ENCODE data around the gene RILPL2. TPM values are rescaled to one million over a fixed set of nuclear protein-coding genes. Genes with fewer than 3 reads are reported as not detected.

The RILPL2 gene
- total and polyA plus RNA-seq, 2 experiments from 2014 or later, result 1.4 to 2.0 TPM

- Histone ChIP-seq H3K36me3 (ENCODE audit: insufficient read depth) (peaks cover 15% of the 10 kb centered on the region), H3K4me1 (ENCODE audit: insufficient read depth) (peaks cover 12% of the 10 kb centered on the region; the same call in 1 of the 2 replicates), H3K27ac (ENCODE audit: low read depth) (no peak overlapping the region), H4K20me1 (replicated peaks; ENCODE audit: insufficient read depth) (peaks cover 30% of the 10 kb centered on the region), H2AFZ (no peak overlapping the region), H3F3A (replicated peaks; ENCODE audit: low read depth) (peaks cover 32% of the 10 kb centered on the region), H3K79me2 (replicated peaks; ENCODE audit: insufficient read depth) (peaks cover 36% of the 10 kb centered on the region), H3K4me3 (peak overlapping the region; percentile 74; the same call in 1 of the 2 replicates), H3K4me2 (peak overlapping the region; percentile 82), H3K27me3 (ENCODE audit: insufficient read depth) (peaks cover 20% of the 10 kb centered on the region), H3K9me2 (ENCODE audit: insufficient read depth) (no peaks in the 10 kb centered on the region)
- Mint-ChIP-seq H3K27ac (no peak overlapping the region), H3K4me3 (peak overlapping the region; percentile 86), H3K9me3 (no peaks in the 10 kb centered on the region; the same call in 2 of the 3 replicates), H3K36me3 (ENCODE audit: low read depth) (peaks cover 52% of the 10 kb centered on the region), H3K4me1 (peaks cover 19% of the 10 kb centered on the region), H3K27me3 (ENCODE audit: insufficient read depth, low read depth, poor library complexity) (peaks cover 37% of the 10 kb centered on the region)
- TF ChIP-seq EZH2phosphoT487 (IDR thresholded peaks at IDR 0.05; ENCODE audit: unreplicated experiment), result no peak
- TF ChIP-seq REST (IDR thresholded peaks at IDR 0.05; ENCODE audit: unreplicated experiment), result no peak
- no peak for TF ChIP-seq JUNB (IDR thresholded peaks at IDR 0.05; ENCODE audit: unreplicated experiment)
- TF ChIP-seq ETS1 (IDR thresholded peaks at IDR 0.05), result no peak
- TF ChIP-seq CREB1 (CRISPR knock-in tag; IDR thresholded peaks at IDR 0.05; ENCODE audit: low read depth), result no peak
- TF ChIP-seq NANOG (IDR thresholded peaks at IDR 0.05; ENCODE audit: borderline replicate concordance), result no peak
- TF ChIP-seq POLR2AphosphoS5 (IDR thresholded peaks at IDR 0.05; ENCODE audit: low read depth), result no peak
- TF ChIP-seq ZNF114 (CRISPR knock-in tag; IDR thresholded peaks at IDR 0.05), result no peak
- TF ChIP-seq ZNF331 (CRISPR knock-in tag; IDR thresholded peaks at IDR 0.05; ENCODE audit: low read depth), result no peak
- no peak for TF ChIP-seq EZH2 (IDR thresholded peaks at IDR 0.05; ENCODE audit: low read depth, unreplicated experiment)
- TF ChIP-seq CTCF (conservative IDR thresholded peaks at IDR 0.05; ENCODE audit: low read depth in 2 of 2), result no peak
- no peak for TF ChIP-seq STAT1 (IDR thresholded peaks at IDR 0.05; ENCODE audit: unreplicated experiment)
- TF ChIP-seq ZNF462 (CRISPR knock-in tag; IDR thresholded peaks at IDR 0.05), result no peak
- DNase-seq (ENCODE audit: low spot score) (no peak), ATAC-seq (no peak)
Measured at GRCh38 chr12:123390498-123391426, 45.7 kb downstream of the RILPL2 start.

Measured in GM23338 (cell line).